Activated naive CD8-positive, alpha-beta T cell treated with anti-CD3 and anti-CD28 coated beads, Interleukin-2, amount 50 U/mL, for 16 hours (primary cell): ENCODE results near the gene CHAMP1.
A peak's percentile ranks its signal among the peaks of the same experiment; 100 is the strongest.

ENCODE experiments used
- DNase-seq: peaks from one replicate; pipeline ENCODE4 v3.0.0-alpha.2; 2020; ENCODE audit warnings: low read depth, low spot score

Gene CHAMP1

GRCh38 chr13:114314074-114314912 lies at the start of gene CHAMP1:
CHAMP1 (plus strand) TSS chr13:114314503; CDS start chr13:114323843, 9,340 bp downstream.
- DNase-seq: peak; percentile 81

- DNase-seq: no peak
Measured at GRCh38 chr13:114264886-114265611, 49.3 kb upstream of the CHAMP1 start.

GRCh38 chr13:114266241-114266640 lies 48.1 kb upstream of the CHAMP1 start:
- DNase-seq: no peak

GRCh38 chr13:114268344-114269280 lies 45.7 kb upstream of the CHAMP1 start:
- no peak for DNase-seq

GRCh38 chr13:114269281-114269770 lies 45.0 kb upstream of the CHAMP1 start:
- no peak for DNase-seq

GRCh38 chr13:114272977-114273376 lies 41.3 kb upstream of the CHAMP1 start:
- no peak for DNase-seq

GRCh38 chr13:114275304-114275703 lies 39.0 kb upstream of the CHAMP1 start:
- no peak for DNase-seq

- DNase-seq: no peak
Measured at GRCh38 chr13:114279146-114279545, 35.2 kb upstream of the CHAMP1 start.

- DNase-seq: no peak
Measured at GRCh38 chr13:114279758-114280355, 34.4 kb upstream of the CHAMP1 start.

GRCh38 chr13:114281351-114282040 lies 32.8 kb upstream of the CHAMP1 start, which contains the start of gene UPF3A:
UPF3A (plus strand) TSS chr13:114281601; CDS start chr13:114281640, 39 bp downstream.
- DNase-seq: peak; percentile 70

GRCh38 chr13:114282041-114282670 lies 32.1 kb upstream of the CHAMP1 start:
- DNase-seq: peak; percentile 30

GRCh38 chr13:114283576-114283975 lies 30.7 kb upstream of the CHAMP1 start:
- no peak for DNase-seq

- no peak for DNase-seq
Measured at GRCh38 chr13:114284680-114285079, 29.6 kb upstream of the CHAMP1 start.

- DNase-seq: no peak
Measured at GRCh38 chr13:114285166-114285808, 29.0 kb upstream of the CHAMP1 start.

- DNase-seq: no peak
Measured at GRCh38 chr13:114286808-114287207, 27.5 kb upstream of the CHAMP1 start.

- no peak for DNase-seq
Measured at GRCh38 chr13:114288157-114288591, 26.1 kb upstream of the CHAMP1 start.

GRCh38 chr13:114296448-114296847 lies 17.9 kb upstream of the CHAMP1 start:
- DNase-seq: no peak

GRCh38 chr13:114296902-114297301 lies 17.4 kb upstream of the CHAMP1 start:
- DNase-seq: no peak

- no peak for DNase-seq
Measured at GRCh38 chr13:114298866-114299265, 15.4 kb upstream of the CHAMP1 start.
